HFFc6 (cell line): ENCODE measurements around the gene DNAH11. TPM values are rescaled to one million over a fixed set of nuclear protein-coding genes. Genes with fewer than 3 reads are reported as not detected.

ENCODE experiments used
- DNase-seq: peaks from one replicate; pipeline ENCODE4 v3.0.0-alpha.2; 2018
- H3K27ac Mint-ChIP-seq: 2 replicates; pipeline ENCODE4 v1.8.0; 2020; ENCODE audit warnings: mild to moderate bottlenecking, mixed read lengths
- H3K27me3 Mint-ChIP-seq: 2 replicates; pipeline ENCODE4 v1.8.0; 2021; ENCODE audit warnings: mild to moderate bottlenecking, moderate library complexity, mixed read lengths; ENCODE audit not compliant: insufficient read depth
- H3K36me3 Mint-ChIP-seq: 2 replicates; pipeline ENCODE4 v1.8.0; 2021; ENCODE audit warnings: low read depth, mixed read lengths
- H3K4me1 Mint-ChIP-seq: 2 replicates; pipeline ENCODE4 v1.8.0; 2020; ENCODE audit warnings: low read depth, mixed read lengths
- H3K4me3 Mint-ChIP-seq: 2 replicates; pipeline ENCODE4 v1.8.0; 2020; ENCODE audit warnings: mild to moderate bottlenecking, moderate library complexity, mixed read lengths
- H3K9me3 Mint-ChIP-seq: 2 replicates; pipeline ENCODE4 v1.8.0; 2020; ENCODE audit warnings: mild to moderate bottlenecking, mixed read lengths
- total RNA-seq, 6 experiments: library from RNA; stranded (reverse); fragmentation: NEBNext Ultra II Directional; extraction: Animal tissue kit (Norgen Biotek cat#: 25700); gene quantifications; 2 replicates in 1 of 6; 3 replicates in 5 of 6; pipeline ENCODE4 v1.2.3, GENCODE V29; 2021
- TF ChIP-seq, protein P1 (sequence below): fragments of 200-600 bp; sonication (generic); IDR thresholded peaks from 2 replicates; pipeline ENCODE4 v1.5.0; 2021; ENCODE audit warnings: antibody characterized with exemption, mild to moderate bottlenecking

DNAH11 gene
- total RNA-seq, 6 experiments from 2014 or later = 1.2 to 2.4 (median 2.1) TPM

DNA sequence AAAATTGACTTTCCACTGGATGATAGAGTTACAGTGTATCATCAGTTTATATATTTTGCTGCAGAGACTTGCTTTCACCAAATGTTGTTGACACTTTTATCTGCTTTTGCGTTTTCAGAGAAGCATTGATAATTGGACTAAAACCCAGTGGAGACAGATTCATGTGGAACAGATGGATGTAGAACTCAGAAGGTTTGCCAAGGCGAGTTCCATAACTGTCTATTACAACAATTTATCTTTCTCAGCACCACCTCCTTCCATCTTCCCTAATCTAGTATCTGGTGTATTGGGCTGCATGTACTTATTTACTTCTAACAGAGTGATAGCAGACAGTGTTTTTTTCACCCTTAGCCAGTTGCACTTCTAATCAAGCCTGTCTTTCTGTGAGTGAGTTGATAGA, 73.3 kb downstream of the DNAH11 start:
- peaks cover 4% of the 10 kb centered on the region; the same call in 1 of the 2 replicates for H3K9me3 Mint-ChIP-seq
- TF ChIP-seq, protein P1, sequence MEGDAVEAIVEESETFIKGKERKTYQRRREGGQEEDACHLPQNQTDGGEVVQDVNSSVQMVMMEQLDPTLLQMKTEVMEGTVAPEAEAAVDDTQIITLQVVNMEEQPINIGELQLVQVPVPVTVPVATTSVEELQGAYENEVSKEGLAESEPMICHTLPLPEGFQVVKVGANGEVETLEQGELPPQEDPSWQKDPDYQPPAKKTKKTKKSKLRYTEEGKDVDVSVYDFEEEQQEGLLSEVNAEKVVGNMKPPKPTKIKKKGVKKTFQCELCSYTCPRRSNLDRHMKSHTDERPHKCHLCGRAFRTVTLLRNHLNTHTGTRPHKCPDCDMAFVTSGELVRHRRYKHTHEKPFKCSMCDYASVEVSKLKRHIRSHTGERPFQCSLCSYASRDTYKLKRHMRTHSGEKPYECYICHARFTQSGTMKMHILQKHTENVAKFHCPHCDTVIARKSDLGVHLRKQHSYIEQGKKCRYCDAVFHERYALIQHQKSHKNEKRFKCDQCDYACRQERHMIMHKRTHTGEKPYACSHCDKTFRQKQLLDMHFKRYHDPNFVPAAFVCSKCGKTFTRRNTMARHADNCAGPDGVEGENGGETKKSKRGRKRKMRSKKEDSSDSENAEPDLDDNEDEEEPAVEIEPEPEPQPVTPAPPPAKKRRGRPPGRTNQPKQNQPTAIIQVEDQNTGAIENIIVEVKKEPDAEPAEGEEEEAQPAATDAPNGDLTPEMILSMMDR = no peak
- no peak for DNase-seq
- H3K27ac Mint-ChIP-seq = no peak overlapping the region
- no peaks in the 10 kb centered on the region for H3K36me3 Mint-ChIP-seq
- no peaks in the 10 kb centered on the region for H3K27me3 Mint-ChIP-seq
- H3K4me3 Mint-ChIP-seq = no peak overlapping the region
- H3K4me1 Mint-ChIP-seq = peaks cover 24% of the 10 kb centered on the region

DNA sequence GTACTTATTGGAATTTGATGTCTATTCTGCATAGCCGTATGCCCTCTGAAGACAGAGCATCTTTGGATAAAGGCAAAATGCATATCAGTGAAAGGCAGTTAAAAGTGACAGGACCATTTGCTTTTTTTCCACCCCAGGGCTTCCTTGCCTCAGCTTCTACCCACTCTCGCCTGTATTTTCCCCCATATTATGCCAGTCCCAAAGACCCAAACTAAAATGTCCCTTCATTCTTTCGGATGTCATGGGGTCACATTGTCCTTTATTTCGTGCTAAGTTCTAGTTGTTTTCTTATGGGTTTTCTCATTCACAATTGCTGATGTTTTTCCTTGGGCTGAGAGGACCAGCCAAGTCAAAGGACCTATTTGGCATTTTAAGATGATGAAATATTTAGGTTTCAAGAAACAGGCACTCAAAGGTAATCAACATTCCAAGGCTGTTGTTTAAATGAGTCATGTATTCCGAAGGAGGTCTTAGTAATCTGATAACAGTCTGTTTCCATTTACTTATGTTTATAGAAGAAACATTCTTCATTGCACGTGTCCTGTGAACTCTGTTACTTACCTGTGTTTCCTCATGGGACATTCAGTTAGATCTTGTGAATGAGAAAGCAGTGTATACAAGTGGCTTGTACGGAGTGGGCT, 74.1 kb downstream of the DNAH11 start:
- peak; percentile 6 for DNase-seq
- H3K36me3 Mint-ChIP-seq = no peaks in the 10 kb centered on the region
- H3K4me3 Mint-ChIP-seq = peak overlapping the region; percentile 59
- peak overlapping the region; percentile 78 for H3K27ac Mint-ChIP-seq
- no peaks in the 10 kb centered on the region for H3K27me3 Mint-ChIP-seq
- peaks cover 4% of the 10 kb centered on the region; the same call in 1 of the 2 replicates for H3K9me3 Mint-ChIP-seq
- TF ChIP-seq, protein P1 = no peak
- H3K4me1 Mint-ChIP-seq = peaks cover 24% of the 10 kb centered on the region

DNA sequence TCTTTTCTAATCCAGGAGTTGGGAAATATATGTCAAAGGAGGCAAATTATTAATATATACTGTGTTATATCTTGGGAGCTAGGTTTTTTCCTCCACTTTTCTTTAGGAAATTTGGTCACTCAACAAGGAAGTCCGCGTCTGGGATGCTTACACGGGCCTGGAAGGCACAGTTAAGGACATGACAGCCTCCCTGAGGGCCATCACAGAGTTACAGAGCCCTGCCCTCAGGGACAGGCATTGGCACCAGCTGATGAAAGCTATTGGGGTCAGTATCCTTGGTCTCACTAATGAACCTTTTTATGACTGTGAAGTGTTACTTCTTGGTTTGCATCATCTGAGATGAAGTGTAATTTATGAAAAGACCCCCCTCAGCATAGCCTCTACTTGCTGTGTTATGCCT, 74.7 kb downstream of the DNAH11 start:
- no peaks in the 10 kb centered on the region for H3K36me3 Mint-ChIP-seq
- DNase-seq = no peak
- peaks cover 4% of the 10 kb centered on the region; the same call in 1 of the 2 replicates for H3K9me3 Mint-ChIP-seq
- TF ChIP-seq, protein P1 = no peak
- peak overlapping the region; percentile 59 for H3K4me3 Mint-ChIP-seq
- H3K27me3 Mint-ChIP-seq = no peaks in the 10 kb centered on the region
- H3K4me1 Mint-ChIP-seq = peaks cover 24% of the 10 kb centered on the region
- H3K27ac Mint-ChIP-seq = peak overlapping the region; percentile 78

DNA sequence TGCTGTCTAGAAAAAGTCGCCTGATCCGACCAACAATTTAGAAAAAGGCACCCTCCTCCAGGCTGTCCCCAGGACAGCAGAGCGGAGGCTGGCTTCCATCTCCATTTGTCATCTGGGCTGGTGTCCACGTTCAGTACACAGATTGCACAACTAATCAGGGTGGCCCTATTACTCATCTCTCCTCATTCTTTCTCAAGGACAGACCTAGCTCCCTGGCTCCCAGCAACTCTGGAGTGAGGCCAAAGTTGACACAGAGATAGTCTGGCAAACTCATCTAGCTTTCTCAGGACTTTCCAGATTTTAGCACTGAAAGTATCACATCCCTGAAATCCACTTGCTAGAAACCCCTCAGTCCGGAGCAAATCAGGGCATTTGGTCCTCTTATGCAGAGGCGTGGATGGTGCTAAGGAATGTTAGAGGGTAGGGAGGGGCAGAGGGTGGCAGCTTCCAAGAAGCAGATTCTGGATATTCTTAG, 75.1 kb downstream of the DNAH11 start:
- Mint-ChIP-seq H3K4me1 (peaks cover 24% of the 10 kb centered on the region), H3K27ac (0 out of 2 replicates have a peak overlapping the region, but pooled peaks have one; percentile 78), H3K9me3 (peaks cover 4% of the 10 kb centered on the region; the same call in 1 of the 2 replicates), H3K4me3 (peak overlapping the region; percentile 58), H3K27me3 (no peaks in the 10 kb centered on the region), H3K36me3 (no peaks in the 10 kb centered on the region)
- TF ChIP-seq, protein P1 = no peak
- DNase-seq = peak; percentile 82

DNA sequence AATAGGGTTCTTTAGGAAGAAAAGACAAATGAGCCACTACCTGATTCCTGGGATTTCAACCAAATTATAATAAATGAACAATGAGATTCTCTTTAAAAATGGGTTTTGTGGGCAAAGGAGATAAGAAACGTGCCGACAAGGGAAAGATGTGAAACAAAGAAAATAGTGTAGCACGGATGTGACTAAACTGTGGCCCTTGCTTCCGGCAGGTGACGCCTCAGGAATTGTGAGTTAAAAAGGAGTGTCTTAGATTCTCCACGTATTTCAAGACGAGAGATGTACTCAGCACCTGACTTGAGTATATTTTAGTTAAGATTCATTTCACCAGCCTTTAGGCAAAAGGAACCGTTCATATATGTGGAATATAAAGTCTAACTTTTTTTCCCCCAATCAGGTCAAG, 75.9 kb downstream of the DNAH11 start:
- Mint-ChIP-seq H3K9me3 (peaks cover 4% of the 10 kb centered on the region; the same call in 1 of the 2 replicates), H3K4me1 (peaks cover 24% of the 10 kb centered on the region), H3K4me3 (no peak overlapping the region), H3K27me3 (no peaks in the 10 kb centered on the region), H3K36me3 (no peaks in the 10 kb centered on the region), H3K27ac (no peak overlapping the region)
- no peak for DNase-seq
- TF ChIP-seq, protein P1 = no peak
